Cardiac muscle cell (in vitro differentiated cells and primary cell): Measurements from ENCODE around the gene PPFIBP2. TPM values are rescaled to one million over a fixed set of nuclear protein-coding genes. Genes with fewer than 3 reads are reported as not detected.

Experiments
- DNase-seq, 2 donors: peaks; one replicate each; pipeline versions ENCODE4 v3.0.0 to v3.0.0-alpha.2; 2010 to 2017; ENCODE audit warnings: low read depth in 1 of 2, low spot score in 1 of 2
- H3K27ac ChIP-seq: fragments of 200-600 bp; sonication (generic); 2 replicates; pipeline ENCODE4 v1.5.1; 2016
- H3K27me3 ChIP-seq: fragments of 200-600 bp; sonication (generic); 2 replicates; pipeline ENCODE4 v1.6.0; 2016; ENCODE audit warnings: control low read depth
- H3K36me3 ChIP-seq: fragments of 200-600 bp; sonication (generic); 2 replicates; pipeline ENCODE4 v1.5.1; 2016; ENCODE audit warnings: control low read depth
- H3K4me1 ChIP-seq: fragments of 200-600 bp; sonication (generic); 2 replicates; pipeline ENCODE4 v1.8.1; 2017; ENCODE audit warnings: low read depth, mild to moderate bottlenecking, mixed run types
- H3K4me3 ChIP-seq: fragments of 200-600 bp; sonication (generic); 2 replicates; pipeline ENCODE4 v1.5.1; 2016; ENCODE audit warnings: mild to moderate bottlenecking
- H3K9me3 ChIP-seq: fragments of 200-600 bp; sonication (generic); 2 replicates; pipeline ENCODE4 v1.5.1; 2017; ENCODE audit warnings: low read depth, mild to moderate bottlenecking, control low read depth
- CTCF ChIP-seq: IDR thresholded peaks from 2 replicates; pipeline ENCODE4 v1.5.1; 2012; ENCODE audit warnings: low read depth, mild to moderate bottlenecking, low read length
- polyA plus RNA-seq: library from polyadenylated mRNA; unstranded; fragments of >200 nt; fragmentation: Nextera tagmentation; extraction: Ambion mirVana; gene quantifications from 2 replicates; pipeline ENCODE4 v1.2.1, GENCODE V29; 2016
- total RNA-seq: library from RNA; depleted of rRNA; stranded (reverse); fragments of >200 nt; gene quantifications from 2 replicates; pipeline ENCODE4 v1.2.3, GENCODE V29; 2016

Gene PPFIBP2
- total and polyA plus RNA-seq, 2 experiments from 2014 or later = 8.0 to 13.2 TPM

GRCh38 chr11:7585816-7586215 lies 72.0 kb downstream of the PPFIBP2 start:
- DNase-seq = no peak
- peaks cover 3% of the 10 kb centered on the region for H3K4me1 ChIP-seq

GRCh38 chr11:7586376-7586775 lies 72.6 kb downstream of the PPFIBP2 start:
- Histone ChIP-seq H3K4me1 (no peaks in the 10 kb centered on the region), H3K27ac (no peak overlapping the region), H3K27me3 (no peaks in the 10 kb centered on the region), H3K9me3 (no peaks in the 10 kb centered on the region), H3K4me3 (no peak overlapping the region), H3K36me3 (no peaks in the 10 kb centered on the region)
- no peak for TF ChIP-seq CTCF
- no peak for DNase-seq

More at GRCh38 chr11:7585816-7586215, 72.0 kb downstream of the PPFIBP2 start:
- Histone ChIP-seq H3K27ac (no peak overlapping the region), H3K27me3 (no peaks in the 10 kb centered on the region), H3K36me3 (no peaks in the 10 kb centered on the region), H3K9me3 (no peaks in the 10 kb centered on the region), H3K4me3 (no peak overlapping the region)
- no peak for TF ChIP-seq CTCF

GRCh38 chr11:7587712-7588111 lies 73.9 kb downstream of the PPFIBP2 start:
- H3K4me1 ChIP-seq = no peaks in the 10 kb centered on the region
- H3K27ac ChIP-seq = no peak overlapping the region
- H3K4me3 ChIP-seq = no peak overlapping the region
- no peak for TF ChIP-seq CTCF
- H3K36me3 ChIP-seq = no peaks in the 10 kb centered on the region
- no peak for DNase-seq
- no peaks in the 10 kb centered on the region for H3K27me3 ChIP-seq
- H3K9me3 ChIP-seq = no peaks in the 10 kb centered on the region

GRCh38 chr11:7589861-7590260 lies 76.1 kb downstream of the PPFIBP2 start:
- Histone ChIP-seq H3K9me3 (no peaks in the 10 kb centered on the region), H3K27me3 (no peaks in the 10 kb centered on the region), H3K36me3 (no peaks in the 10 kb centered on the region), H3K4me3 (no peak overlapping the region), H3K4me1 (no peaks in the 10 kb centered on the region), H3K27ac (no peak overlapping the region)
- no peak for TF ChIP-seq CTCF
- DNase-seq = no peak

GRCh38 chr11:7590529-7590928 lies 76.7 kb downstream of the PPFIBP2 start:
- DNase-seq = no peak
- H3K27me3 ChIP-seq = no peaks in the 10 kb centered on the region
- H3K4me1 ChIP-seq = no peaks in the 10 kb centered on the region
- no peaks in the 10 kb centered on the region for H3K36me3 ChIP-seq
- no peak overlapping the region for H3K27ac ChIP-seq
- no peak for TF ChIP-seq CTCF
- H3K4me3 ChIP-seq = no peak overlapping the region
- H3K9me3 ChIP-seq = no peaks in the 10 kb centered on the region
